PC-9 (cell line): ENCODE data around the gene SPIRE2. TPM values are rescaled to one million over a fixed set of nuclear protein-coding genes. Genes with fewer than 3 reads are reported as not detected.
"Not testable (repeated sequence)": the region's sequence is repeated elsewhere in the genome, so short reads cannot be mapped to it uniquely, and the experiment has no call there.

Experiments used
- BruUV-seq: library from RNA; stranded (reverse); fragments of 400-500 nt; replicated peaks from 2 replicates; lab custom pipeline; 2021; lab: Mats Ljungman, UMichigan
- CTCF ChIA-PET: fragments of 300-600 bp; sonication (Branson Sonifier 250); formaldehyde crosslinking; loops from one replicate; lab custom pipeline; 2022; ENCODE audit warnings: antibody characterized with exemption; lab: Charles Lee
- POLR2A ChIA-PET: fragments of 300-600 bp; sonication (Branson Sonifier 250); formaldehyde crosslinking; loops from one replicate; lab custom pipeline; 2022; ENCODE audit warnings: antibody characterized with exemption; ENCODE audit not compliant: unreplicated experiment; lab: Charles Lee
- DNase-seq, 2 experiments: peaks; one replicate each; pipeline versions ENCODE4 v3.0.0 to v3.0.0-alpha.2; 2015 to 2022; ENCODE audit warnings: mixed read lengths in 1 of 2
- H2AFZ ChIP-seq: fragments of 200-600 bp; sonication (generic); 2 replicates; pipeline ENCODE4 v1.8.1; 2017; ENCODE audit warnings: antibody characterized with exemption
- H3F3A ChIP-seq: fragments of 200-600 bp; sonication (generic); 2 replicates; pipeline ENCODE4 v1.8.1; 2017; ENCODE audit warnings: antibody characterized with exemption, mild to moderate bottlenecking, low read depth; ENCODE audit not compliant: insufficient read depth
- H3K27ac ChIP-seq: fragments of 200-600 bp; sonication (generic); 2 replicates; pipeline ENCODE4 v1.6.1; 2016; ENCODE audit warnings: mixed run types
- H3K27me3 ChIP-seq: fragments of 200-600 bp; sonication (generic); 2 replicates; pipeline ENCODE4 v1.6.1; 2016; ENCODE audit warnings: low read depth, mixed run types; ENCODE audit not compliant: insufficient read depth
- H3K36me3 ChIP-seq: fragments of 200-600 bp; sonication (generic); 2 replicates; pipeline ENCODE4 v1.6.1; 2016; ENCODE audit warnings: low read depth, mixed run types
- H3K4me1 ChIP-seq: fragments of 200-600 bp; sonication (generic); replicated peaks from 2 replicates; pipeline ENCODE4 v1.6.1; 2016; ENCODE audit warnings: mixed run types; ENCODE audit not compliant: insufficient read depth
- H3K4me2 ChIP-seq: fragments of 200-600 bp; sonication (generic); 2 replicates; pipeline ENCODE4 v1.6.1; 2017; ENCODE audit warnings: mixed run types
- H3K4me3 ChIP-seq: fragments of 200-600 bp; sonication (generic); 2 replicates; pipeline ENCODE4 v1.6.1; 2016; ENCODE audit warnings: mixed run types
- H3K79me2 ChIP-seq: fragments of 200-600 bp; sonication (generic); 2 replicates; pipeline ENCODE4 v1.6.1; 2017; ENCODE audit warnings: low read depth, mixed run types
- H3K9me2 ChIP-seq: fragments of 200-600 bp; sonication (generic); 2 replicates; pipeline ENCODE4 v1.8.1; 2017; ENCODE audit warnings: mild to moderate bottlenecking; ENCODE audit not compliant: insufficient read depth
- H3K9me3 ChIP-seq: fragments of 200-600 bp; sonication (generic); 2 replicates; pipeline ENCODE4 v1.8.1; 2016; ENCODE audit warnings: low read depth; ENCODE audit not compliant: insufficient read depth
- H4K20me1 ChIP-seq: fragments of 200-600 bp; sonication (generic); 2 replicates; pipeline ENCODE4 v1.8.1; 2017; ENCODE audit not compliant: insufficient read depth
- EZH2 ChIP-seq: fragments of 200-600 bp; sonication (generic); IDR thresholded peaks from 2 replicates; pipeline ENCODE4 v1.8.0; 2017; ENCODE audit warnings: antibody characterized with exemption, low read depth
- intact Hi-C: fragments of 100-400 bp; cut with micrococcal nuclease; formaldehyde crosslinking; loops from one replicate; pipeline ENCODE4 v1.10.0; 2022; ENCODE audit not compliant: unreplicated experiment
- total RNA-seq: library from RNA; stranded (reverse); gene quantifications from 2 replicates; pipeline ENCODE4 v1.2.3, GENCODE V29; 2021
- TF ChIP-seq, protein P1 (sequence below): fragments of 200-600 bp; sonication (generic); conservative IDR thresholded peaks from 2 replicates; pipeline ENCODE4 v1.6.1; 2017; ENCODE audit warnings: mixed run types, antibody characterized with exemption, mild to moderate bottlenecking, moderate library complexity

SPIRE2 gene
- total RNA-seq, 1 experiment from 2014 or later: 34.5 TPM

DNA sequence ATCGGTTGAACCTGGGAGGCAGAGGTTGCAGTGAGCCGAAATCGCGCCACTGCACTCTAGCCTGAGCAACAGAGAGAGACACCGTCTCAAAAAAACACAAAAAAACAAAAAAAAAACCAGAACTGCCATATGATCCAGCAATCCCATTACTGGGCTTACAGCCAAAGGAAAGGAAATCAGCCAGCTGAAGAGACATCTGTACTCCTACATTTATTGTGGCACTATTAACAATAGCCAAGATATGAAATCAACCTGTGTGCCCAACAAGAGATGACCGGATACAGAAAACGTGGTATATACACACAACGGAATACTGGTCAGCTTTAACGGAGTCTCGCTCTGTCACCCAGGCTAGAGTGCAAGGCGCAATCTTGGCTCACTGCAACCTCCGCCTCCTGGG, 26.5 kb upstream of the SPIRE2 start:
- Histone ChIP-seq H3K4me3 (no peak overlapping the region), H3F3A (peaks cover 5% of the 10 kb centered on the region; the same call in 1 of the 2 replicates), H3K36me3 (peaks cover 8% of the 10 kb centered on the region; the same call in 1 of the 2 replicates), H4K20me1 (no peaks in the 10 kb centered on the region), H3K4me1 (no peaks in the 10 kb centered on the region), H3K9me3 (no peaks in the 10 kb centered on the region), H3K27me3 (no peaks in the 10 kb centered on the region), H3K9me2 (no peaks in the 10 kb centered on the region), H3K4me2 (no peak overlapping the region), H3K27ac (no peak overlapping the region), H3K79me2 (no peaks in the 10 kb centered on the region), H2AFZ (no peak overlapping the region)
- POLR2A ChIA-PET: no interaction called here
- intact Hi-C loops: no loop called here
- no peak for DNase-seq
- TF ChIP-seq, protein P1, sequence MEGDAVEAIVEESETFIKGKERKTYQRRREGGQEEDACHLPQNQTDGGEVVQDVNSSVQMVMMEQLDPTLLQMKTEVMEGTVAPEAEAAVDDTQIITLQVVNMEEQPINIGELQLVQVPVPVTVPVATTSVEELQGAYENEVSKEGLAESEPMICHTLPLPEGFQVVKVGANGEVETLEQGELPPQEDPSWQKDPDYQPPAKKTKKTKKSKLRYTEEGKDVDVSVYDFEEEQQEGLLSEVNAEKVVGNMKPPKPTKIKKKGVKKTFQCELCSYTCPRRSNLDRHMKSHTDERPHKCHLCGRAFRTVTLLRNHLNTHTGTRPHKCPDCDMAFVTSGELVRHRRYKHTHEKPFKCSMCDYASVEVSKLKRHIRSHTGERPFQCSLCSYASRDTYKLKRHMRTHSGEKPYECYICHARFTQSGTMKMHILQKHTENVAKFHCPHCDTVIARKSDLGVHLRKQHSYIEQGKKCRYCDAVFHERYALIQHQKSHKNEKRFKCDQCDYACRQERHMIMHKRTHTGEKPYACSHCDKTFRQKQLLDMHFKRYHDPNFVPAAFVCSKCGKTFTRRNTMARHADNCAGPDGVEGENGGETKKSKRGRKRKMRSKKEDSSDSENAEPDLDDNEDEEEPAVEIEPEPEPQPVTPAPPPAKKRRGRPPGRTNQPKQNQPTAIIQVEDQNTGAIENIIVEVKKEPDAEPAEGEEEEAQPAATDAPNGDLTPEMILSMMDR: no peak
- no peak for TF ChIP-seq EZH2
- no TSS peak for BruUV-seq
- CTCF ChIA-PET: interaction anchor here (0.6 to 0.7 kb wide), 2 partner anchors 8 to 10 kb away, joined by 4 to 5 read pairs; no protein-coding TSS in a partner anchor

DNA sequence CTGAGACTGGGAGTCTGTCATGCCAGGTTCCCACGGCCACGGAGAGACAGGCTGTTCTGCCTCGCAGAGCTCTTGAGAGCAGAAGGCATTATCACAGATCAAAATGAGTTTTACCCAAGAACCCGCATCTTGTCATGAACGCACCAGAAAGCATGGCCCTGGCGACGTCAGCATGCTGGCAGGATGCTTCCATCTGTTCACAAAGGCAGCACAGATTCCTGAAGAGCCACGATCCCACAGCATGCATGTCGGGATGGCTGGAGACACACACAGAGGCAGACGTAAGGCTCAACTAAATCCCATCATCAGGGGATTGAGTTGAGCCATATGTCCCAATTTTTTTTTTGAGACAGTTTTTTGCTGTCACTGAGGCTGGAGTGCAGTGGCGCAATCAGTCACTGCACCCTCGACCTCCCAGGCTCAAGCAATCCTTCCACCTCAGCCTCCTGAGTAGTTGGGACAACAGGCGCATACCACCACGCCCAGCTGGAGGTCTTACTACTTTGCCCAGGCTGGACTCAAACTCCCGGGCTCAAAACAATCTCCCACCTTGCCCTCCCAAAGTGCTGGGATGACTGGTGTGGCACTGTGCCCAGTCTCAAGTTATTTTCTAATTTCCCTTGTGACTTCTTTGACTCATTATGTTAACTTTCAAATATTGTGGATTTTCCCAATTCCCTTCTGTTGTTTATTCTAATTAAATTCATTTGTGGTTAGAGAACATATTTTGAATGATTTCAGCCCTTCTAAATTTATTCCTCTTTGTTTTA, 23.0 kb upstream of the SPIRE2 start:
- POLR2A ChIA-PET: no interaction called here
- Histone ChIP-seq H3K4me1 (no peaks in the 10 kb centered on the region), H3K4me2 (no peak overlapping the region), H4K20me1 (no peaks in the 10 kb centered on the region), H3K9me2 (no peaks in the 10 kb centered on the region), H3K79me2 (no peaks in the 10 kb centered on the region), H3K9me3 (no peaks in the 10 kb centered on the region), H3K4me3 (no peak overlapping the region), H3K27me3 (no peaks in the 10 kb centered on the region), H3K36me3 (peaks cover 8% of the 10 kb centered on the region; the same call in 1 of the 2 replicates), H3K27ac (no peak overlapping the region), H2AFZ (no peak overlapping the region), H3F3A (peaks cover 5% of the 10 kb centered on the region; the same call in 1 of the 2 replicates)
- TF ChIP-seq, protein P1: no peak
- TF ChIP-seq EZH2: no peak
- intact Hi-C loops: no loop called here
- no TSS peak for BruUV-seq
- CTCF ChIA-PET: no interaction called here
- DNase-seq: no peak

DNA sequence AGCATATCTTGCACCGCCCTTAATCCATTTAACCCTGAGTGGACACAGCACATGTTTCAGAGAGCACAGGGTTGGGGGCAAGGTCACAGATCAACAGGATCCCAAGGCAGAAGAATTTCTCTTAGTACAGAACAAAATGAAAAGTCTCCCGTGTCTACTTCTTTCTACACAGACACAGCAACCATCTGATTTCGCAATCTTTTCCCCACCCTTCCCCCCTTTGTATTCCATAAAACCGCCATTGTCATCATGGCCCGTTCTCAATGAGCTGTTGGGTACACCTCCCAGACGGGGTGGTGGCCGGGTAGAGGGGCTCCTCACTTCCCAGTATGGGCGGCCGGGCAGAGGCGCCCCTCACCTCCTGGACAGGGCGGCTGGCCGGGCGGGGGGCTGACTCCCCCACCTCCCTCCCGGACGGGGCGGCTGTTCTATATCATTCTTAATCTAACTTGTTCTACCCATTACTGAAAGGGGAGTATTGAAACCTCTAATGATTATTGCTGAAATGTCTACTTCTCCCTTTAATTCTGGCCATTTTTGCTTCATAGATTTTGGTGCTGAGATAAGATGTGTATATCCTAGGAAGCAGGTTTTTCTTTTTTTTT, 21.6 kb upstream of the SPIRE2 start:
- H3K4me1 ChIP-seq, H3K4me2 ChIP-seq, H3K27me3 ChIP-seq, H3K4me3 ChIP-seq, BruUV-seq, H3F3A ChIP-seq, H4K20me1 ChIP-seq, H3K36me3 ChIP-seq, H3K79me2 ChIP-seq, DNase-seq, H3K9me2 ChIP-seq, H2AFZ ChIP-seq, H3K27ac ChIP-seq, H3K9me3 ChIP-seq, POLR2A ChIA-PET, intact Hi-C loops, CTCF ChIA-PET: not testable (repeated sequence)
